ENCODE data around the gene GMDS. TPM values are rescaled to one million over a fixed set of nuclear protein-coding genes. Genes with fewer than 3 reads are reported as not detected.

Gene GMDS
- total and polyA plus RNA-seq, 2 donors (not counting 3 experiments of a cell fraction or from before 2014, with no cell fraction given) = 9.8 to 23.5 TPM

- dilution Hi-C loops (cut with MboI; ENCODE audit: extremely low pct_ligation_motif_present, low sequenced_read_pairs) = loop anchor here (25.0 kb wide), 3 partner anchors 313 to 537 kb away; partner anchors contain the start of gene FOXC1
- ChIA-PET CTCF (interaction anchor here (1.2 kb wide), 1 partner anchor 16 kb away, joined by 3 read pairs; no protein-coding TSS in a partner anchor), POLR2A (no interaction called here)
- TF ChIP-seq, protein P1, sequence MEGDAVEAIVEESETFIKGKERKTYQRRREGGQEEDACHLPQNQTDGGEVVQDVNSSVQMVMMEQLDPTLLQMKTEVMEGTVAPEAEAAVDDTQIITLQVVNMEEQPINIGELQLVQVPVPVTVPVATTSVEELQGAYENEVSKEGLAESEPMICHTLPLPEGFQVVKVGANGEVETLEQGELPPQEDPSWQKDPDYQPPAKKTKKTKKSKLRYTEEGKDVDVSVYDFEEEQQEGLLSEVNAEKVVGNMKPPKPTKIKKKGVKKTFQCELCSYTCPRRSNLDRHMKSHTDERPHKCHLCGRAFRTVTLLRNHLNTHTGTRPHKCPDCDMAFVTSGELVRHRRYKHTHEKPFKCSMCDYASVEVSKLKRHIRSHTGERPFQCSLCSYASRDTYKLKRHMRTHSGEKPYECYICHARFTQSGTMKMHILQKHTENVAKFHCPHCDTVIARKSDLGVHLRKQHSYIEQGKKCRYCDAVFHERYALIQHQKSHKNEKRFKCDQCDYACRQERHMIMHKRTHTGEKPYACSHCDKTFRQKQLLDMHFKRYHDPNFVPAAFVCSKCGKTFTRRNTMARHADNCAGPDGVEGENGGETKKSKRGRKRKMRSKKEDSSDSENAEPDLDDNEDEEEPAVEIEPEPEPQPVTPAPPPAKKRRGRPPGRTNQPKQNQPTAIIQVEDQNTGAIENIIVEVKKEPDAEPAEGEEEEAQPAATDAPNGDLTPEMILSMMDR (IDR thresholded peaks at IDR 0.05; ENCODE audit: extremely low read depth in 1 of 2, insufficient read depth in 1 of 2, low read depth in 1 of 2, low read length in 2 of 2) = no peak
- no peak for TF ChIP-seq JUN (IDR thresholded peaks at IDR 0.05; ENCODE audit: borderline replicate concordance, insufficient read depth, insufficient read length, low read depth)
- no peak for TF ChIP-seq MYC (IDR thresholded peaks at IDR 0.05; ENCODE audit: low read depth, low read length)
- TF ChIP-seq EZH2 (IDR thresholded peaks at IDR 0.05; ENCODE audit: borderline replicate concordance, low read depth, low read length, severe bottlenecking) = no peak
- TF ChIP-seq POLR2AphosphoS5 (IDR thresholded peaks at IDR 0.05; ENCODE audit: insufficient read depth, low read depth, low read length) = no peak
- no peak for TF ChIP-seq MAX (IDR thresholded peaks at IDR 0.05; ENCODE audit: insufficient read depth, insufficient read length)
- no peak for TF ChIP-seq FOS (IDR thresholded peaks at IDR 0.05; ENCODE audit: borderline replicate concordance, insufficient read depth, low read length)
- TF ChIP-seq GATA2 (IDR thresholded peaks at IDR 0.05; ENCODE audit: insufficient read depth, insufficient read length, low read depth, low read length) = no peak
- TF ChIP-seq POLR2A (IDR thresholded peaks at IDR 0.05; ENCODE audit: low read depth, low read length) = no peak
- no peak overlapping the region for H2AFZ ChIP-seq (ENCODE audit: low read depth, low read length)
- H3K4me3 ChIP-seq (replicated peaks in 1 of 3; ENCODE audit: insufficient read depth in 1 of 3, low read depth in 1 of 3, low read length in 3 of 3) = no peak overlapping the region
- BruUV-seq (replicated peaks) = no TSS peak
- intact Hi-C loops (cut with micrococcal nuclease) = loop anchor here (5.0 kb wide), 1 partner anchor 208 kb away; no protein-coding TSS in a partner anchor
- no peak overlapping the region for H3K27ac ChIP-seq (ENCODE audit: insufficient read depth, low read depth, low read length)
- H4K20me1 ChIP-seq (replicated peaks; ENCODE audit: control insufficient read depth, extremely low read depth, insufficient read depth, low read length) = no peaks in the 10 kb centered on the region
- DNase-seq (ENCODE audit: low read depth, low spot score) (no peak), FAIRE-seq (no peak)
- H3K4me2 ChIP-seq (ENCODE audit: insufficient read depth, low read length) = no peak overlapping the region
- H3K79me2 ChIP-seq (ENCODE audit: control insufficient read depth, insufficient read depth, low read length) = no peaks in the 10 kb centered on the region
- no peaks in the 10 kb centered on the region for H3K9me3 ChIP-seq (replicated peaks; ENCODE audit: control insufficient read depth, insufficient read depth, low read length)
- H3K9ac ChIP-seq (replicated peaks; ENCODE audit: extremely low read depth, insufficient read depth, low read length) = no peak overlapping the region
- no peaks in the 10 kb centered on the region for H3K27me3 ChIP-seq (ENCODE audit: control insufficient read depth in 2 of 2, insufficient read depth in 2 of 2, low read length in 2 of 2)
- H3K36me3 ChIP-seq (ENCODE audit: control insufficient read depth in 2 of 2, extremely low read depth in 1 of 2, insufficient read depth in 2 of 2, low read length in 2 of 2) = no peaks in the 10 kb centered on the region
- H3K4me1 ChIP-seq (ENCODE audit: control insufficient read depth, extremely low read depth, insufficient read depth, low read length) = peaks cover 21% of the 10 kb centered on the region
- H3K9me1 ChIP-seq (replicated peaks; ENCODE audit: control insufficient read depth, extremely low read depth, insufficient read depth, low read length) = no peaks in the 10 kb centered on the region
Observed at GRCh38 chr6:2099870-2100269, 145.5 kb downstream of the GMDS start.

Measured in endothelial cell of umbilical vein (primary cell).